SU-DHL-6 (cell line): ENCODE measurements around the gene RNASEL.

Experiments used
- EZH2phosphoT487 ChIP-seq: fragments of 200-600 bp; sonication (generic), shearing (Covaris generic); conservative IDR thresholded peaks from 2 replicates; pipeline ENCODE4 v1.6.1; 2018; ENCODE audit warnings: mild to moderate bottlenecking, antibody characterized with exemption, low read length, moderate library complexity, mixed read lengths
- TF ChIP-seq, protein P1 (sequence below): fragments of 200-600 bp; sonication (generic); IDR thresholded peaks from one replicate; pipeline ENCODE4 v1.5.1; 2017; ENCODE audit warnings: antibody characterized with exemption, mild to moderate bottlenecking, low read length, moderate library complexity; ENCODE audit not compliant: insufficient read depth, poor library complexity, severe bottlenecking

DNA sequence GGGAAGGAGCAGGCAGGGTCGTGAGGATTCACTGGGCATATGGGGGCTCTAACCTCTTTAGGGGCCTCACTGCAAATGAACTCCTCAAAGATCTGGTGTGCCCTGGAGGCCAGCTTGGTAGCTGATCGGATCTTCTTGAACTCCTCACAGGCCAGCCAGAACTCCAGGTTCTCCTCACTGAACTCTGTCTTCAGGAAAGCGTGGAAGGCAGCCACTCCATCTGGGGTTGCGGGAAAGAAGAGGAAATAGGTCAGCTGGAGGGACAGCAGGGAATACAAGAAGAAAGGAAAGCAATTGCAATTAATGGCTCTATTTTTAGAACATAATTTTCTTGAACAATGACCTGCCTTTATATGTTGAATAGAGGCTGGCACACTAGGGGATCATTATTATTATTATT lies 12.9 kb upstream of the RNASEL start:
- TF ChIP-seq, protein P1, sequence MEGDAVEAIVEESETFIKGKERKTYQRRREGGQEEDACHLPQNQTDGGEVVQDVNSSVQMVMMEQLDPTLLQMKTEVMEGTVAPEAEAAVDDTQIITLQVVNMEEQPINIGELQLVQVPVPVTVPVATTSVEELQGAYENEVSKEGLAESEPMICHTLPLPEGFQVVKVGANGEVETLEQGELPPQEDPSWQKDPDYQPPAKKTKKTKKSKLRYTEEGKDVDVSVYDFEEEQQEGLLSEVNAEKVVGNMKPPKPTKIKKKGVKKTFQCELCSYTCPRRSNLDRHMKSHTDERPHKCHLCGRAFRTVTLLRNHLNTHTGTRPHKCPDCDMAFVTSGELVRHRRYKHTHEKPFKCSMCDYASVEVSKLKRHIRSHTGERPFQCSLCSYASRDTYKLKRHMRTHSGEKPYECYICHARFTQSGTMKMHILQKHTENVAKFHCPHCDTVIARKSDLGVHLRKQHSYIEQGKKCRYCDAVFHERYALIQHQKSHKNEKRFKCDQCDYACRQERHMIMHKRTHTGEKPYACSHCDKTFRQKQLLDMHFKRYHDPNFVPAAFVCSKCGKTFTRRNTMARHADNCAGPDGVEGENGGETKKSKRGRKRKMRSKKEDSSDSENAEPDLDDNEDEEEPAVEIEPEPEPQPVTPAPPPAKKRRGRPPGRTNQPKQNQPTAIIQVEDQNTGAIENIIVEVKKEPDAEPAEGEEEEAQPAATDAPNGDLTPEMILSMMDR = no peak
- TF ChIP-seq EZH2phosphoT487 = no peak
